Measurements from ENCODE around the gene FMNL2. TPM values are rescaled to one million over a fixed set of nuclear protein-coding genes. Genes with fewer than 3 reads are reported as not detected.
"Not testable (repeated sequence)": the region's sequence is repeated elsewhere in the genome, so short reads cannot be mapped to it uniquely, and the experiment has no call there.

The FMNL2 gene
- 0.24 TPM for polyA plus RNA-seq

DNA sequence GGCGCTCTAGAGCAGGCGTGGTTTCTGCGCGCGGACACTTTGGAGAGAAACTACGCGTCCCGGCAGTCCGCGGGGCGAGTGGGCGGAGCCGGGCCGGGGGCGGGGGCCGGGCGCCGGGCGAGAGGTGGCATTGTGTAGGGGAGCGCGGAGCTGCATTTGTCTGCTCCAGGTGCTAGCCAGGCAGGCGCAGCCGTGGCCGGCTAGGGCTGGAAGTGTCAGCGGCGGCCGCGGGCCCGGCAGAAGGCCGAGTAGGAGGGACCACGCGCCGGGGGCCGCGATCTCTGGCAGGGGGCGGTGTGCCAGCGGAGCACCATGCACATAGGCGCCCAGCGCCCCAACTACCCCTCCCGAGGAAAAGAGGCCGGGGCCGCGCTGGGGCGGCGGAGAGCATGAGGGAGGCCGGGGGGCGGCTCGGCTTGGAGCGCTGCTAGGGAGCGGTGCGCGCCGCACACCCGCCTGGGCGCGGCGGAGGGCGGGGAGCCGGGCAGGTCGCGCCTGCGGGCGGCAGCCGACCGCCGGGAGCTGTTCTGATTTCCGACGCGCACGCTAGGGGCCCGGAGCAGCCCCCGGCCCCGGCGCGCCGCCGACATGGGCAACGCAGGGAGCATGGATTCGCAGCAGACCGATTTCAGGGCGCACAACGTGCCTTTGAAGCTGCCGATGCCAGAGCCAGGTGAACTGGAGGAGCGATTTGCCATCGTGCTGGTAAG, at the start of gene FMNL2:
TSS of gene FMNL2 (plus strand) at position 159 of the 710 bp plus-strand sequence.
- H3K27ac Mint-ChIP-seq: no peak within 1 kb of the TSS

DNA sequence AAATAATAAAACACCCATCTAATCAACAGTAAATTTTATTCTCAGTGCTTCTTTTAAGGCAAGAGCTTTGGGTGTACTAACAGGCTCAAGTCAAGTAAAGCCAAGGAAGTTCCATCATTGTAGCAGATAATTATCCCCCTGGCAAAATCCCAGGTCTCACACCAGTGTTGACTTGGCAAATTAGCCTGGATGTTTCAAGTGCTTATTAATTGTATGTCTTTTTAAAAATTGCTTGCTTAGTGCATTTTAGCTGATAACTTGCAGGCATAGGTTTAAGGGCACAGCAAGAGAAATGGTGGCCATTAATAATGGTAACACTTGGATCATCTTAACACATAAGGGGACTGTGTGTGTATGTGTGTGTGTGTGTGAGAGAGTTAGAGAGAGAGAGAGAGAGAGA, 42.0 kb upstream of the FMNL2 start:
- no peak overlapping the region for H3K27ac Mint-ChIP-seq
- no peaks in the 10 kb centered on the region for H3K9me3 Mint-ChIP-seq
- no peak overlapping the region for H3K4me3 Mint-ChIP-seq
- H3K36me3 Mint-ChIP-seq: no peaks in the 10 kb centered on the region
- no peaks in the 10 kb centered on the region for H3K27me3 Mint-ChIP-seq
- H3K4me1 Mint-ChIP-seq: no peaks in the 10 kb centered on the region

More for the DNA sequence above, at the start of gene FMNL2:
- Mint-ChIP-seq H3K4me3 (peak within 1 kb of the TSS; percentile 81 to 97 (median 90)), H3K36me3 (no peaks in the 10 kb centered on the region), H3K4me1 (peaks cover 13 to 15% (median 13%) of the 10 kb centered on the region in 3 donors), H3K9me3 (no peaks in the 10 kb centered on the region), H3K27me3 (peaks cover 7% of the 10 kb centered on the region)

DNA sequence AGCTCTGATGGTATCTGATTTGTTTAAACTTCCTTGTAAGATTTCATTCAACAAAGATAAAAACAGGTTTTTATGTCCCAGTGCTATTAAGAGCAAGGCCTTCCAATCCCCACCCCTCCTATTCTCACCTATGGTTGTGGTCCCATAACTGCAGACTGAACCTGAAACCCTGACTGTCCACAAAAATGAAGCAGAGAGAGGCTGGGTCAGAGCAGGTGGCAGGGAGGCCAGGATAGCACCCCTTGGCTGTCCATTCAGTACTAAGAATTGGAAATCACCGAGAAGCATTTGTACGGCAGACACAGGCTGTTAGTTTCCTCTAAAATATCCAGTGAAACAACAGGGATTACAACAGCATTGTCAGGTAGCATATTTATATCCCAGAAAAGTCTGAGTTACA, 37.3 kb upstream of the FMNL2 start:
- Mint-ChIP-seq H3K4me1 (no peaks in the 10 kb centered on the region), H3K36me3 (no peaks in the 10 kb centered on the region), H3K9me3 (peaks cover 0 to 4% (median 0%) of the 10 kb centered on the region in 3 donors), H3K27ac (no peak overlapping the region), H3K27me3 (peaks cover 4% of the 10 kb centered on the region), H3K4me3 (no peak overlapping the region)

DNA sequence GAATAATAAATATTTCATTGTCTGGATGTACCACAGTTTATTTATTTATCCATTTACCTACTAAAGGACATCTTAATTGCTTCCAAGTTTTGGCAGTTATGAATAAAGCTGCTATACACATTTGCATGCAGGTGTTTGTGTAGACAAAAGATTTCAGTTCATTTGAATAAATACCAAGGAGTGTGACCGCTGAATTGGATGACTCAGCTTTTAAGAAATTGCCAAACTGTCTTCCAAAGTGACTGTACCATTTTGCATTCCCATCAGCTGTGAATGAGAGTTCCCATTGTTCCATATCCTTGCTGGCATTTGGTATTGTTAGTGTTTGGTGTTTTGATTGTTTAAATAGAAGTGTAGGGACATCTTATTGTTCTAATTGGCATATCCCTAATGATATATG, 36.2 kb upstream of the FMNL2 start:
- H3K36me3 Mint-ChIP-seq: no peaks in the 10 kb centered on the region
- peaks cover 4% of the 10 kb centered on the region for H3K27me3 Mint-ChIP-seq
- peaks cover 0 to 4% (median 0%) of the 10 kb centered on the region in 3 donors for H3K9me3 Mint-ChIP-seq
- H3K4me3 Mint-ChIP-seq: no peak overlapping the region
- H3K27ac Mint-ChIP-seq: no peak overlapping the region
- no peaks in the 10 kb centered on the region for H3K4me1 Mint-ChIP-seq

DNA sequence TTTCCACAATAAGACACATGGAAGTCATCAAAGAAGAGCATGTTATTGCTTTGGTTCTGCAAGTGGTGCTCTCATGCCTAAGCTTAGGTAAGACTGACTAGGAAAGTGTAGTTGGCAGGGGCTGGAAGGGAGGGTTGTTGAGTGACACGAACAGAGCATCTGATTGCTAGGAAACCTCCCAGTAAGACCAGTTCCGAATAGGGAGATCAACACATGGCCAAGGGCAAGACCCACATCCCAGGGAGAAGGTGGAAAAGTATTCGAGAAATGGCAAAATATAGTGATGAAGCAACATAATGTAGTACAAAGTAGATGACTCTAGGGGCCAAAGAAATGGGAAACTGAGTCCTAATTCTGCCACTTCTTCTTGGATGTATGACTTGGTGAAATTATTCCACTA, 33.8 kb upstream of the FMNL2 start:
- H3K27ac Mint-ChIP-seq: no peak overlapping the region
- peaks cover 0 to 4% (median 0%) of the 10 kb centered on the region in 3 donors for H3K9me3 Mint-ChIP-seq
- no peaks in the 10 kb centered on the region for H3K36me3 Mint-ChIP-seq
- H3K4me3 Mint-ChIP-seq: no peak overlapping the region
- peaks cover 4% of the 10 kb centered on the region for H3K27me3 Mint-ChIP-seq
- peaks cover 0 to 1% (median 0%) of the 10 kb centered on the region in 3 donors for H3K4me1 Mint-ChIP-seq

DNA sequence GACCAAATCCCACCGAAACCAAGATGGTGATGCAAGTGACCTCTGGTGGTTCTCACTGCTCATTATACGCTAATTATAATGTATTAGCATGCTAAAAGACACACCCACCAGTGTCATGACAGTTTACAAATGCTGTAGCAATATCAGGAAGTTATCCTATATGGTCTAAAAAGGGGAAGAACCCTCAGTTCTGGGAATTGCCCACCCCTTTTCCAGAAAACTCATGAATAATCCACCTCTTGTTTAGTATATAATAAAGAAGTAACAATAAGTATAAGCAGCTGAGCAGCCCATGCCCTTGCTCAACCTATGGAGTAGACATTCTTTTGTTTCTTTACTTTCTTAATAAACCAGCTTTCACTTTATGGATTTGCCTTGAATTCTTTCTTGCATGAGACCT, 31.0 kb upstream of the FMNL2 start:
- peaks cover 0 to 1% (median 0%) of the 10 kb centered on the region in 3 donors for H3K4me1 Mint-ChIP-seq

DNA sequence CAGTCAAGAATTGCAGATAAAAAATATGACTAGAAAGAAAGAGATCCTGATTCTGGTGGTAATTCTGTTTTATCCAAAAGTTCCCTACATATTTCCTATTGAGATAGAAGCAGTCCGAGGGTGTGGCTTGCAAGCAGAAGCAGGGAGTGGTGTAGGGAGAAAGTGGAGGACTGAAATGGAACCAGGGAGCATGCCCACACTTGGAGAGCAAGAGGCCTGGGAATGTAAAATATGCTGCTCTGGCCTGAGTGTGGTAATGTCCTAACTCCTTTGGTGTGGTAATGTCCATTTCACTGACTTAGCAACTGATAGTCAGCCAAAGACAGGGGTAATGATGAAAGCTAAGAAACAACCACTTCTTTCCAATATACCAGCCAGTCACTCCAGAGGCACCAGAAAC, 30.1 kb upstream of the FMNL2 start:
- Mint-ChIP-seq H3K36me3 (no peaks in the 10 kb centered on the region), H3K9me3 (peaks cover 0 to 4% (median 0%) of the 10 kb centered on the region in 3 donors), H3K27me3 (peaks cover 4% of the 10 kb centered on the region), H3K27ac (no peak overlapping the region), H3K4me1 (peaks cover 0 to 1% (median 0%) of the 10 kb centered on the region in 3 donors), H3K4me3 (no peak overlapping the region)

More for the DNA sequence above, 31.0 kb upstream of the FMNL2 start:
- no peaks in the 10 kb centered on the region for H3K36me3 Mint-ChIP-seq
- no peak overlapping the region for H3K4me3 Mint-ChIP-seq
- no peak overlapping the region for H3K27ac Mint-ChIP-seq
- peaks cover 0 to 4% (median 0%) of the 10 kb centered on the region in 3 donors for H3K9me3 Mint-ChIP-seq
- H3K27me3 Mint-ChIP-seq: peaks cover 4% of the 10 kb centered on the region

DNA sequence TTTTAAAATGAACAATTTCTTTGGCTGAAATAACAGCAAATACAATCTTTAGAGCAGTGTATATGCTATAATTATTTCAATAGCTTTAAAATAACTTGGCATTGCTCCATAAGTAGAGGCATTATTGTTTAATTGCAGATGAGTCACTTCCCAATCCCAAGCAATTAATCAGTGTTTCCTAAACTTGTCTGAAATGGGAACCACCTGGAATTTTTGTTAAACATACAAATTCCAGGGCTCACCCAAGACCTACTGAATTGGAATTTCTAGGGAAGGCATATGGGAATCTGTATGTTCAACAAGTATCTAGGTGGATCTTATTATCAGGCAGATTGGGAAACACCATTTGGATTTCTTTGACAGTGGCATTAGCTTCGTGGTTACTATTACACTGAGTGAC, 27.1 kb upstream of the FMNL2 start:
- H3K36me3 Mint-ChIP-seq: no peaks in the 10 kb centered on the region
- H3K4me3 Mint-ChIP-seq: no peak overlapping the region
- no peak overlapping the region for H3K27ac Mint-ChIP-seq
- no peaks in the 10 kb centered on the region for H3K9me3 Mint-ChIP-seq
- H3K27me3 Mint-ChIP-seq: no peaks in the 10 kb centered on the region
- peaks cover 0 to 1% (median 0%) of the 10 kb centered on the region in 3 donors for H3K4me1 Mint-ChIP-seq

DNA sequence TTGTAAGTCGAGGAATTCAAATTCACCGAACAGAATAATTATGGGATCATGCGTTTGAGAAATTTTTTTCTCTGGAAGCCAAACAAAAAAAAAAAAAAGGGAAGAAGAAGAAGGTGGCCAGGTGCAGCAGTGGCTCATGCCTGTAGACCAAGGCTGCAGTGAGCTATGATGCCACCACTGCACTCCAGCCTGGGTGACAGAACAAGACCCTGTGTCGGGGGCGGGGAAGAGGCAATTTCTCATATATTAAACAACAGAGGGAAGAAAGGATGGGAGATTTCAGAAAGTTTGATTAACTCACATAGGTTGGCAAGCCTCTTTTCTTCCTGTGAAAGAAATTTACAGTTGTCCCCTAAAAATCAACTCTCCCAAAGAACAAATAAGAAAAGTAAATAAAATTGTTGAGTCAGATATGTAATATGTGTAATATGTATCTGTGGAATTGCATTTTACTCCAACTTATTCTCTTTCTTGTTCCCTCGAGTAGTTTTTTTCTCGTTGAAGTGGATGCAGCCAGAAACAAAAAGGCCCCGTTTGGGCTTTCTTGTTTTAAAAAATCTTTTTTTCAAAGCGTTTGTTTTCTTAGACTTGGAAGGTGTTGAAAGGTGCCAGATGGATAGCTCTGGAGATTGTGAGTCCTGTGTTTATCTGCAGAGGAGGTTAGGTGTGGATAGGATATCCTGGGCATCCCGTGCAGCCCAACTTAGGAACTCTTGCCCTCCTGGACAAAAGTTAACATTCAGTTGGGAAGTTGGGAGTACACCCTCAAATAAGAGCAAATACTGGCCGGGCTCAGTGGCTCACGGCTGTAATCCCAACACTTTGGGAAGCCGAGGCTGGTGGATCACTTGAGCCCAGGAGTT, 25.4 kb upstream of the FMNL2 start:
- Mint-ChIP-seq H3K27ac (no peak overlapping the region), H3K36me3 (no peaks in the 10 kb centered on the region), H3K27me3 (peaks cover 2% of the 10 kb centered on the region), H3K4me3 (no peak overlapping the region), H3K9me3 (no peaks in the 10 kb centered on the region), H3K4me1 (peaks cover 0 to 1% (median 0%) of the 10 kb centered on the region in 3 donors)

DNA sequence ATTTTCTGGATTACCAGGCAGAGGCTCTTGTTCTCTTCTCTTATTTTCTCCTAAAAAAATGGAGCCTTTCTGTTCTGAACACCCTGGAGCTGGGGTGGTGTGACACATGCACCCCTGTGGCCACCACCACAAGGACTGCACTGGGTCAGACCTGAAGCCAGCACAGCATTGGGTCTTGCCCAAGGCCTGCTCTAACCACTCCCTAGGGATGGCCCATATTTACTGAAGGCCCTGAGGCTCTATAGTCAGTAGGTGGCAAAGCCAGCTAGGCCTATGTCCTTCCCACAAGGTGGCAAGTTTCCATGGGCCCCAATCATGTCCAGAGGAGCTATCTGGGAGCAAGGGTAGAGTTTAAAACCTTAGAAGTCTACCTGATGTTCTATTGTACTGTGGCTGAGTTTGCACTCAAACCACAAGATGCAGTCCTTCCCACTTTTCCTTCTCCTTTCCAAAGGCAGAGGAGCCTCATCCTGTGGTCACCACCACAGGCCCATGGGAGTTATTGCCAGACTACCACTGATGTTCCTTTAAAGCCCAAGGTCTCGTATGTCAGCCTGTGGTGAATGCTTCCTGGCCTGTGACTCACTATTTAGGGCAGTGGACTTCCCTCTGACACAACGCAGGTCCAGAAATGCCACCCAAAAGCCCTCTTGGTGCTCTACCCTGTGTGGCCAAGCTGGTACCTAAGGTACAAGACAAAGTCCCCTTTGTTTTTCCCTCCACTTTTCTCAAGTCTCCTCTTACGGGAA, 15.0 kb upstream of the FMNL2 start:
- Mint-ChIP-seq H3K27ac (no peak overlapping the region), H3K27me3 (peaks cover 3% of the 10 kb centered on the region), H3K9me3 (peaks cover 0 to 1% (median 1%) of the 10 kb centered on the region in 3 donors), H3K36me3 (no peaks in the 10 kb centered on the region), H3K4me1 (no peaks in the 10 kb centered on the region), H3K4me3 (no peak overlapping the region)

DNA sequence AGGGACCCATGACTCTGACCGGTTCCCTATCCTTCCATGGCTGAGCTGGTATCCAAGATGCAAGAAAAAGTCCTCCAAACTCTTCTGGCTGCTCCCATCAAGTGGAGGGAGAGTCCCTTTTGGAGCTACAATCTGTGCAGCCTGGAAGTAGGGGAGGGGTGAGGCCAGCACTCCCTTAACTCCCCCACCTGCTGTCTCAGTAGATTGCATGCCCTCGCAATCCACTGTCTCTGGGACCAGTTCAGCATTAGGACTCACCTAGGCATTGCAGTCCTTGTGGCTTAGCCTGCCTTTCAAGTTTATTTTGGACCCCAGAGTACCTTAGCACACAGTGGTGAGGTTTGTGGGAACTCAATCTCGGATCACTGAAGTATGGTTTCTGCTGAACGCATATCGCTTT, 14.2 kb upstream of the FMNL2 start:
- Mint-ChIP-seq H3K9me3 (peaks cover 0 to 1% (median 1%) of the 10 kb centered on the region in 3 donors), H3K36me3 (no peaks in the 10 kb centered on the region), H3K27me3 (peaks cover 3% of the 10 kb centered on the region), H3K4me1 (no peaks in the 10 kb centered on the region), H3K4me3 (no peak overlapping the region), H3K27ac (no peak overlapping the region)

DNA sequence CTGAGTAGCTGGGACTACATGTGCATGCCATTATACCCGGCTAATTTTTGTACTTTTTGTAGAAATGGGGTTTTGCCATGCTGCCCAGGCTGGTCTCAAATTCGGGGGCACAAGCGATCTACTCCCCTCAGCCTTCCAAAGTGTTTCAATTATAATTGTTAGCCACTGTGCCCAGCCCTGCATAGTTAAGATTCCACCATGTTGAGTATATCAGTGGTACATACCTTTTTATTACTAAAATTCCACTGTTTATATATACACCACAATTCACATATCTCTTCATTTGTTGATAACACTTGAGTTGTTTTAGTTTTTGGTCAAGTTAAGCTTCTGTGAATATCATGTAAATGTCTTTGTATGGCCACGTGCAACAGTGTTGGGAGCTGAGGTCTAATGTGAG, 12.8 kb upstream of the FMNL2 start:
- no peaks in the 10 kb centered on the region for H3K4me1 Mint-ChIP-seq
- no peak overlapping the region for H3K4me3 Mint-ChIP-seq
- H3K9me3 Mint-ChIP-seq: peaks cover 0 to 1% (median 0%) of the 10 kb centered on the region in 3 donors
- H3K36me3 Mint-ChIP-seq: no peaks in the 10 kb centered on the region
- no peak overlapping the region for H3K27ac Mint-ChIP-seq
- peaks cover 1% of the 10 kb centered on the region for H3K27me3 Mint-ChIP-seq

DNA sequence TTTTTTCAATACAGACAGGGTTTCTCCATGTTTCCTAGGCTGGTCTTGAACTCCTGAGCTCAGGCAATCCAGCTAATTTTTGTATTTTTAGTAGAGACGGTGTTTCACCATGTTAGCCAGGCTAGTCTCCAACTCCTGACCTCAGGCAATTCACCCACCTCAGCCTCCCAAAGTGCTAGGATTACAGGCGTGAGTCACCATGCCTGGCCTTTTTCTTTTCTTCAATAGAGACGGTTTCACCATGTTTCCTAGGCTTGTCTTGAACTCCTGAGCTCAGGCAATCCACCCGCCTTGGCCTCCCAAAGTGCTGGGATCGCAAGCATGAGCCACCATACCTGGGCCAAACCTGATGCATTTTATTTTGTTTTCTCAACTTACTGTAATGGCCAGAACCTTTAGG, 9.8 kb upstream of the FMNL2 start:
- not testable (repeated sequence) for H3K27ac Mint-ChIP-seq, H3K36me3 Mint-ChIP-seq, H3K4me3 Mint-ChIP-seq, H3K27me3 Mint-ChIP-seq, H3K9me3 Mint-ChIP-seq, H3K4me1 Mint-ChIP-seq

DNA sequence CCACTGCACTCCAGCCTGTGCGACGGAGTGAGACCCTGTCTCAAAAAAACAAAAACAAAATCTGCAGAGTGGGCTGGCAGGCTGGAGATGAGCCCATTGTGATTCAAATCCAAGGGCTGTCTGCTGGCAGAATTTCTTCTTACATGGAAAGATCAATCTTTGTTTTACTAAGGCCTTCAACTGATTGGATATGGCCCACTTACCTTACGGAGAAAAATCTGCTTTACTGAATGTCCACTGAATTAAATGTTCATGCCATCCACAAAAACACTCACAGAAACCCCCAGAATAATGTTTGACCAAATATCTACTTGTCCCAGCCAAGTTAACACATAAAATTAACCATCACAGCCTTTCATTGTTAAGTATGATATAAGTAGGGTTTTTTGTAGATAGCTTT, 8.3 kb upstream of the FMNL2 start:
- peaks cover 7% of the 10 kb centered on the region for H3K27me3 Mint-ChIP-seq
- no peaks in the 10 kb centered on the region for H3K4me1 Mint-ChIP-seq
- H3K4me3 Mint-ChIP-seq: no peak overlapping the region
- H3K27ac Mint-ChIP-seq: no peak overlapping the region
- H3K9me3 Mint-ChIP-seq: no peaks in the 10 kb centered on the region
- H3K36me3 Mint-ChIP-seq: no peaks in the 10 kb centered on the region

DNA sequence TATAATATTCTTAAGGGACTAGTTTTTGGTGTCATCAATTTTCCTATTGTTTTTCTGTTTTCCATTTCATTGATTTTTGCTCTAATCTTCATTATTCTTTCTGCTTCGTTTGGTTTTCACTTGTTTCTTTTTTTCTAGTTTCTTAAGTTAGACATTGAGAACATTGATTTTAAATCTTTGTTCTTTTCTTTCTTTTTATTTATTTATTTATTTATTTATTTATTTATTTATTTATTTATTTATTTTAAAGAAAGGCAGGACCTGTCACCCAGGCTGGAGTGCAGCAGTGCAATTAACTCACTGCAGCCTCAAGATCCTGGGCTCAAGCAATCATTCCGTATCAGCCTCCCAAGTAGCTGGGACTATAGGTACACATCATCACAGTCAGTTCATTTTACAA, 7.0 kb upstream of the FMNL2 start:
- Mint-ChIP-seq H3K36me3 (no peaks in the 10 kb centered on the region), H3K4me3 (no peak overlapping the region), H3K27ac (no peak overlapping the region), H3K9me3 (no peaks in the 10 kb centered on the region), H3K27me3 (peaks cover 7% of the 10 kb centered on the region), H3K4me1 (no peaks in the 10 kb centered on the region)
